Panc1 (cell line): Measurements from ENCODE around the gene DOCK4.

Source experiments
- POLR2AphosphoS5 ChIP-seq: IDR thresholded peaks from 2 replicates; pipeline ENCODE4 v1.6.1; 2012; ENCODE audit warnings: mild to moderate bottlenecking, low read depth, low read length, moderate library complexity
- SIN3A ChIP-seq: IDR thresholded peaks from 2 replicates; pipeline ENCODE4 v1.6.1; 2012; ENCODE audit warnings: low read depth, mild to moderate bottlenecking, low read length, moderate library complexity, borderline replicate concordance; ENCODE audit not compliant: insufficient read depth
- TF ChIP-seq, protein P1 (sequence below): fragments of 450-650 bp; IDR thresholded peaks from 2 replicates; pipeline ENCODE4 v1.5.1; 2017; ENCODE audit warnings: mild to moderate bottlenecking
- TF ChIP-seq, protein P2 (sequence below), 2 experiments: IDR thresholded peaks; 2 replicates each; pipeline ENCODE4 v1.6.1; 2011 to 2012; ENCODE audit warnings: low read depth in 2 of 2, control low read depth in 1 of 2, low read length in 1 of 2, mild to moderate bottlenecking in 1 of 2, moderate library complexity in 1 of 2; ENCODE audit not compliant: insufficient read depth in 1 of 2

DNA sequence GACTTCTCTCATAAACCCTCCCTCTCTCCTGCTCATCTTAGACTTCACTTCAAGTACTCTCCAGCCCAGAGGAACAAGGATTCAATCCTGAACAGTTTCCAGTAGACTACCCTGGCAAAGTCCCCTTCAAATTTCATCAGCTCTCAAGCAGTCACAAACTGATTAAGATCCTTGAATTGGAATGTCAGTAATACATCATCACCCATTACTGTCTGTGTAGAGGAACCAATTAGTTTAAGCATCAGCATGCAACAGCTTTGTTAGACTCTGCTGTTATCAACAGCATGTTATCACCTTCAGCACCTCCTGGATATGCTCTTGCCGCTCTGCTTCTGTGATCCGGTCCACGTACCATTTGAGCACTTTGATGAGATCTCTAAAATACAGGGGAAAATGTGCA is 336.9 kb downstream of the DOCK4 start:
- TF ChIP-seq, protein P1, sequence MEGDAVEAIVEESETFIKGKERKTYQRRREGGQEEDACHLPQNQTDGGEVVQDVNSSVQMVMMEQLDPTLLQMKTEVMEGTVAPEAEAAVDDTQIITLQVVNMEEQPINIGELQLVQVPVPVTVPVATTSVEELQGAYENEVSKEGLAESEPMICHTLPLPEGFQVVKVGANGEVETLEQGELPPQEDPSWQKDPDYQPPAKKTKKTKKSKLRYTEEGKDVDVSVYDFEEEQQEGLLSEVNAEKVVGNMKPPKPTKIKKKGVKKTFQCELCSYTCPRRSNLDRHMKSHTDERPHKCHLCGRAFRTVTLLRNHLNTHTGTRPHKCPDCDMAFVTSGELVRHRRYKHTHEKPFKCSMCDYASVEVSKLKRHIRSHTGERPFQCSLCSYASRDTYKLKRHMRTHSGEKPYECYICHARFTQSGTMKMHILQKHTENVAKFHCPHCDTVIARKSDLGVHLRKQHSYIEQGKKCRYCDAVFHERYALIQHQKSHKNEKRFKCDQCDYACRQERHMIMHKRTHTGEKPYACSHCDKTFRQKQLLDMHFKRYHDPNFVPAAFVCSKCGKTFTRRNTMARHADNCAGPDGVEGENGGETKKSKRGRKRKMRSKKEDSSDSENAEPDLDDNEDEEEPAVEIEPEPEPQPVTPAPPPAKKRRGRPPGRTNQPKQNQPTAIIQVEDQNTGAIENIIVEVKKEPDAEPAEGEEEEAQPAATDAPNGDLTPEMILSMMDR, result no peak
- TF ChIP-seq, protein P2, sequence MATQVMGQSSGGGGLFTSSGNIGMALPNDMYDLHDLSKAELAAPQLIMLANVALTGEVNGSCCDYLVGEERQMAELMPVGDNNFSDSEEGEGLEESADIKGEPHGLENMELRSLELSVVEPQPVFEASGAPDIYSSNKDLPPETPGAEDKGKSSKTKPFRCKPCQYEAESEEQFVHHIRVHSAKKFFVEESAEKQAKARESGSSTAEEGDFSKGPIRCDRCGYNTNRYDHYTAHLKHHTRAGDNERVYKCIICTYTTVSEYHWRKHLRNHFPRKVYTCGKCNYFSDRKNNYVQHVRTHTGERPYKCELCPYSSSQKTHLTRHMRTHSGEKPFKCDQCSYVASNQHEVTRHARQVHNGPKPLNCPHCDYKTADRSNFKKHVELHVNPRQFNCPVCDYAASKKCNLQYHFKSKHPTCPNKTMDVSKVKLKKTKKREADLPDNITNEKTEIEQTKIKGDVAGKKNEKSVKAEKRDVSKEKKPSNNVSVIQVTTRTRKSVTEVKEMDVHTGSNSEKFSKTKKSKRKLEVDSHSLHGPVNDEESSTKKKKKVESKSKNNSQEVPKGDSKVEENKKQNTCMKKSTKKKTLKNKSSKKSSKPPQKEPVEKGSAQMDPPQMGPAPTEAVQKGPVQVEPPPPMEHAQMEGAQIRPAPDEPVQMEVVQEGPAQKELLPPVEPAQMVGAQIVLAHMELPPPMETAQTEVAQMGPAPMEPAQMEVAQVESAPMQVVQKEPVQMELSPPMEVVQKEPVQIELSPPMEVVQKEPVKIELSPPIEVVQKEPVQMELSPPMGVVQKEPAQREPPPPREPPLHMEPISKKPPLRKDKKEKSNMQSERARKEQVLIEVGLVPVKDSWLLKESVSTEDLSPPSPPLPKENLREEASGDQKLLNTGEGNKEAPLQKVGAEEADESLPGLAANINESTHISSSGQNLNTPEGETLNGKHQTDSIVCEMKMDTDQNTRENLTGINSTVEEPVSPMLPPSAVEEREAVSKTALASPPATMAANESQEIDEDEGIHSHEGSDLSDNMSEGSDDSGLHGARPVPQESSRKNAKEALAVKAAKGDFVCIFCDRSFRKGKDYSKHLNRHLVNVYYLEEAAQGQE (IDR thresholded peaks at IDR 0.05; ENCODE audit: insufficient read depth in 1 of 2, low read depth in 2 of 2, low read length in 1 of 2), result no peak
- no peak for TF ChIP-seq POLR2AphosphoS5
- no peak for TF ChIP-seq SIN3A
